Keratinocyte (primary cell): Measurements from ENCODE around the gene ADCYAP1R1. TPM values are rescaled to one million over a fixed set of nuclear protein-coding genes. Genes with fewer than 3 reads are reported as not detected.

ENCODE experiments used
- DNase-seq: peaks from one replicate; pipeline ENCODE4 v3.0.0-alpha.2; 2011; ENCODE audit warnings: low read depth, missing footprints, low spot score
- FAIRE-seq: peaks from 2 replicates; lab custom pipeline; 2011; peaks lifted over from hg19 to GRCh38; lab: Jason Lieb, UNC
- H2AFZ ChIP-seq: 2 replicates; pipeline ENCODE4 v1.6.0; 2012; ENCODE audit warnings: low read length, control low read depth, inconsistent platforms; ENCODE audit not compliant: control insufficient read depth
- H3K27ac ChIP-seq: 2 replicates; pipeline ENCODE4 v1.5.1; 2011; ENCODE audit warnings: low read length; ENCODE audit not compliant: control insufficient read depth, insufficient read depth
- H3K27me3 ChIP-seq: 3 replicates; pipeline ENCODE4 v1.6.0; 2011; ENCODE audit warnings: low read length; ENCODE audit not compliant: control insufficient read depth, insufficient read depth; ENCODE audit errors: extremely low read depth
- H3K36me3 ChIP-seq, 2 experiments: 2 replicates in 1 of 2; 3 replicates in 1 of 2; pipeline ENCODE4 v1.5.1; 2011; ENCODE audit warnings: low read length in 2 of 2, mild to moderate bottlenecking in 1 of 2; ENCODE audit not compliant: control insufficient read depth in 2 of 2, insufficient read depth in 2 of 2; ENCODE audit errors: extremely low read depth in 1 of 2
- H3K4me1 ChIP-seq: 3 replicates; pipeline ENCODE4 v1.5.1; 2011; ENCODE audit warnings: low read length; ENCODE audit not compliant: control insufficient read depth, insufficient read depth; ENCODE audit errors: extremely low read depth
- H3K4me2 ChIP-seq: 3 replicates; pipeline ENCODE4 v1.6.0; 2011; ENCODE audit warnings: low read depth, low read length; ENCODE audit not compliant: control insufficient read depth, insufficient read depth; ENCODE audit errors: extremely low read depth
- H3K4me3 ChIP-seq, 3 experiments: fragments of 200-600 bp in 1 of 3; sonication (generic) in 1 of 3; 2 replicates in 2 of 3; 3 replicates in 1 of 3; pipeline ENCODE4 v1.5.1; 2011 to 2016; ENCODE audit warnings: low read length in 3 of 3, mild to moderate bottlenecking in 3 of 3, control low read depth in 2 of 3, inconsistent platforms in 1 of 3, low read depth in 1 of 3, mixed read lengths in 1 of 3, mixed run types in 1 of 3, moderate library complexity in 1 of 3; ENCODE audit not compliant: control insufficient read depth in 2 of 3, insufficient read depth in 2 of 3; ENCODE audit errors: extremely low read depth in 1 of 3
- H3K79me2 ChIP-seq: 2 replicates; pipeline ENCODE4 v1.6.0; 2012; ENCODE audit warnings: low read length; ENCODE audit not compliant: control insufficient read depth, insufficient read depth
- H3K9ac ChIP-seq: 3 replicates; pipeline ENCODE4 v1.6.0; 2011; ENCODE audit warnings: low read length; ENCODE audit not compliant: control insufficient read depth, insufficient read depth; ENCODE audit errors: extremely low read depth
- H3K9me1 ChIP-seq: 3 replicates; pipeline ENCODE4 v1.6.0; 2011; ENCODE audit warnings: low read length; ENCODE audit not compliant: control insufficient read depth, insufficient read depth; ENCODE audit errors: extremely low read depth
- H3K9me3 ChIP-seq: 2 replicates; pipeline ENCODE4 v1.5.1; 2012; ENCODE audit warnings: low read depth, low read length; ENCODE audit not compliant: control insufficient read depth
- H4K20me1 ChIP-seq: 3 replicates; pipeline ENCODE4 v1.6.0; 2011; ENCODE audit warnings: low read length; ENCODE audit not compliant: control insufficient read depth, insufficient read depth; ENCODE audit errors: extremely low read depth
- EZH2 ChIP-seq: IDR thresholded peaks from one replicate; pipeline ENCODE4 v1.6.1; 2012; ENCODE audit warnings: inconsistent platforms, mild to moderate bottlenecking, low read length, moderate library complexity
- dilution Hi-C: fragments of 300-500 bp; cut with MboI; formaldehyde crosslinking; loops from one replicate; pipeline ENCODE4 v1.7.0; 2020; ENCODE audit warnings: low sequenced_read_pairs; ENCODE audit not compliant: extremely low pct_ligation_motif_present
- polyA plus RNA-seq, 5 experiments: library from polyadenylated mRNA; depleted of rRNA in 3 of 5; stranded (reverse) in 3 of 5; stranded (forward) in 1 of 5; unstranded in 1 of 5; fragments of >200 nt; gene quantifications; 1 replicate in 1 of 5; 2 replicates in 3 of 5; 3 replicates in 1 of 5; pipeline versions ENCODE4 v1.2.1 to v1.2.3, GENCODE V29; 2011 to 2012; ENCODE audit warnings: missing spikeins in 2 of 5, low read depth in 1 of 5, low replicate concordance in 1 of 5
- TF ChIP-seq, protein P1 (sequence below), 3 experiments: IDR thresholded peaks in 1 of 3; conservative IDR thresholded peaks in 1 of 3; optimal IDR thresholded peaks in 1 of 3; 2 replicates in 2 of 3; 3 replicates in 1 of 3; pipeline versions ENCODE3 to v1.5.1; 2011; ENCODE audit warnings: low read length in 3 of 3, mild to moderate bottlenecking in 3 of 3, moderate library complexity in 2 of 3, control low read depth in 1 of 3, inconsistent platforms in 1 of 3; ENCODE audit not compliant: insufficient read depth in 2 of 3; ENCODE audit errors: extremely low read depth in 1 of 3

The ADCYAP1R1 gene
- polyA plus RNA-seq, 1 donor (not counting 4 experiments of a cell fraction or from before 2014, with no cell fraction given) = not detected

DNA sequence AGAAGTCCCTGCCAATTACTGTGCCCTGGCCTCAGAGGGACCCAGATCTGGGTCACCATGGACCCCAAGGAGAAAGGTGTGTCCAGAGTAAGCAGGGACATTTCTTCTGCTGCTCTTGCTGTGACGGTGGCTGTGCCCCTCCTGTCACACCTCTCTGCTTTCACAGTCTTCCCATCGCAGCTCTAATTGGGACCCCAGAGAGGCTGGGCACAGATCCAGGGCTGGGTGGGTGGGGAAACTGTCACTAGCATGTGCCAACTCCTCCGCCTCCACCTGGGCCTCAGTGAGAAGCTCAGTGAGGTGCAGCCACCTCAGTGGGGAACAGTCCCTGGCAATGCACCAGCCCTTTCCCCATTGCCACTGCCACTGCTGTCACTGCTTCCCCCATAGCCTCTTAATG is 37.3 kb upstream of the ADCYAP1R1 start:
- Histone ChIP-seq H3K79me2 (no peaks in the 10 kb centered on the region), H3K9ac (no peak overlapping the region), H4K20me1 (no peaks in the 10 kb centered on the region), H3K27ac (no peak overlapping the region), H3K4me3 (no peak overlapping the region), H3K36me3 (no peaks in the 10 kb centered on the region), H3K27me3 (no peaks in the 10 kb centered on the region), H3K4me1 (no peaks in the 10 kb centered on the region), H3K9me1 (no peaks in the 10 kb centered on the region), H3K4me2 (no peak overlapping the region), H3K9me3 (no peaks in the 10 kb centered on the region), H2AFZ (no peak overlapping the region)
- DNase-seq = no peak
- dilution Hi-C loops = no loop called here
- no peak for TF ChIP-seq EZH2
- TF ChIP-seq, protein P1, sequence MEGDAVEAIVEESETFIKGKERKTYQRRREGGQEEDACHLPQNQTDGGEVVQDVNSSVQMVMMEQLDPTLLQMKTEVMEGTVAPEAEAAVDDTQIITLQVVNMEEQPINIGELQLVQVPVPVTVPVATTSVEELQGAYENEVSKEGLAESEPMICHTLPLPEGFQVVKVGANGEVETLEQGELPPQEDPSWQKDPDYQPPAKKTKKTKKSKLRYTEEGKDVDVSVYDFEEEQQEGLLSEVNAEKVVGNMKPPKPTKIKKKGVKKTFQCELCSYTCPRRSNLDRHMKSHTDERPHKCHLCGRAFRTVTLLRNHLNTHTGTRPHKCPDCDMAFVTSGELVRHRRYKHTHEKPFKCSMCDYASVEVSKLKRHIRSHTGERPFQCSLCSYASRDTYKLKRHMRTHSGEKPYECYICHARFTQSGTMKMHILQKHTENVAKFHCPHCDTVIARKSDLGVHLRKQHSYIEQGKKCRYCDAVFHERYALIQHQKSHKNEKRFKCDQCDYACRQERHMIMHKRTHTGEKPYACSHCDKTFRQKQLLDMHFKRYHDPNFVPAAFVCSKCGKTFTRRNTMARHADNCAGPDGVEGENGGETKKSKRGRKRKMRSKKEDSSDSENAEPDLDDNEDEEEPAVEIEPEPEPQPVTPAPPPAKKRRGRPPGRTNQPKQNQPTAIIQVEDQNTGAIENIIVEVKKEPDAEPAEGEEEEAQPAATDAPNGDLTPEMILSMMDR (optimal IDR thresholded peaks at IDR 0.05 in 1 of 3, IDR thresholded peaks at IDR 0.05 in 1 of 3, conservative IDR thresholded peaks at IDR 0.05 in 1 of 3; ENCODE audit: extremely low read depth in 1 of 3, insufficient read depth in 2 of 3, low read length in 3 of 3) = no peak
- no peak for FAIRE-seq

DNA sequence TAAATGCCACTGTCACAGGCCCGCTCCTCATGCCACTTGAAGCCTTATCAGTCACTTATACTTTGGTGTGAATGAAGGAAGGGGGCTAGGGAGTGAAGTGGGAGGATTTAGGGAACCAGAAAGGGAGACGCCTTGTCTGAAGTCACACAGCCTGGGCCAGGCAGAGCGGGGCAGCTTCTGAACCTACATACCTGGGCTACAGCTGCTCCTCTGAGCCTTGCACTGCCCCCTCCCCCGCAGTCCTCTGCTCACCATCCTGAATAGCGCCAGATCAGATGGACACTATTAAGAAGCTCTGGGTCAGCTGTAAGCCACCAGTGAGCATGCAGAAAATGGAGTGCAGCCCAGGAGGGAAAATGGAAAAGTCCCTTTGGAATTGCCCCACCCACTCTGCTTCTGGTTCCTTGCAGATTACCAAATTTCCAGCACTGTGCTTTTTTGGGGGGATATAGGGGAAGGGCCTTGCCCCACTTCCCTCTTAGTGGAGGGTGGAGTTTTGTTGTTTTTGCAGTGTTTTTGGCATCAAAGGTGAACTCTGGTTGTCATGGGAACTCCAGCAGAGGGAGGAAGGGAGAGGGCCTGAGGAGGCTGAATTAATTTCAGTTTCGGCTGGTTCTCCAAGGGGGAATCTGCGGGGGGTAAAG is 35.0 kb upstream of the ADCYAP1R1 start:
- no peak overlapping the region for H3K9ac ChIP-seq
- H3K4me2 ChIP-seq = no peak overlapping the region
- H3K4me1 ChIP-seq = no peaks in the 10 kb centered on the region
- DNase-seq (no peak), FAIRE-seq (no peak)
- TF ChIP-seq, protein P1 (optimal IDR thresholded peaks at IDR 0.05 in 1 of 3, IDR thresholded peaks at IDR 0.05 in 1 of 3, conservative IDR thresholded peaks at IDR 0.05 in 1 of 3; ENCODE audit: extremely low read depth in 1 of 3, insufficient read depth in 2 of 3, low read length in 3 of 3) = no peak
- TF ChIP-seq EZH2 = no peak
- H3K4me3 ChIP-seq = no peak overlapping the region
- no peak overlapping the region for H3K27ac ChIP-seq
- no peaks in the 10 kb centered on the region for H3K27me3 ChIP-seq
- no peaks in the 10 kb centered on the region for H4K20me1 ChIP-seq
- H3K9me3 ChIP-seq = no peaks in the 10 kb centered on the region
- H3K9me1 ChIP-seq = no peaks in the 10 kb centered on the region
- no peak overlapping the region for H2AFZ ChIP-seq
- dilution Hi-C loops = no loop called here
- H3K36me3 ChIP-seq = no peaks in the 10 kb centered on the region
- H3K79me2 ChIP-seq = no peaks in the 10 kb centered on the region
